HG03064 (cell line): ENCODE data around the gene GRM7.

Experiments used
- ATAC-seq: cut with Tn5 transposase; IDR thresholded peaks from one replicate; pipeline ENCODE4 v1.9.1; 2021; ENCODE audit warnings: low read depth; ENCODE audit not compliant: unreplicated experiment

The GRM7 gene

DNA sequence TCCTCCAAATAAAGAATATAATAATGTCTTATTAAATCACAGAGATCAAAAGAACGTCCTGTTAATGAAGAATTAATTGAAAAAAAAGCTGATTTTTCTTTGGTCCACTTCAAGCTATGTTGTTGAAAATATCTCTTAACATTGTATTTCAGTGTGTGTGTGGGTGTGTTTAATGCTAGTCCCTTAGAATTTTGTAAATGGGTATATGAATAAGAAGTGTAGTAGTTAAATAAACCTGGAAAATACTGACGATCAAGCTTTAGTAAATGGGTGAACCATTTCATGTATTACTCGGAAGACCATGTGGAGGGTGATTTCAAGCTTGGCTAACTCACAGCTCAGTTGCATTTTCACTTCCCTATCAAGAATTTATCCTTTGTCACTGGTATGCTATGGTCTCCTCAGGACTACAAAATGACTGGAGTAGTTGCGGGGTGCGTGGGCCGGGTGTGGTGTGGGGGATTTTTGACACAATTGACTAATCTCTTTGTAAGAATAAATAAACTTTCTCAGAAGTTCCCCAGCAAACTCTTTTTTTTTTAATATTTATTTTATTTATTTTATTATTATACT is 586.4 kb downstream of the GRM7 start:
- ATAC-seq, result peak; percentile 98

DNA sequence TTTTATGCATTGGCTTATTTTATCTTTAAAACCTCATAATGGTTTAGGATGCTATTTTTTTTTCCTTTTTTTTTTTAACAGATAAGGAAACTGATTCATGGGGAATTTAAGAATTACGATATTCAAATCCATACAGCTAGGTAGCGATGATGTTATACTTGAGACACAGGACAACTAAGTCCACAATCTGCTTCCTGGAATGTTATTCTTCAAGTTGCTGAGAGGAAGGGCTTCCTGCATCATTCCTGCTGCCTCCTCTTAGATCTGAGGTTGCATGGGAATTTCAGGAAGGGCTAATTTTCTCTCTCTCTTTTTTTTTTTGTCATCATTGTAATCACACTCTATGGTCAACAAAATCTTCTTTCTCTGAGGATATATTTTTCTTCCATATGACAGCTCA is 595.5 kb downstream of the GRM7 start:
- no peak for ATAC-seq

DNA sequence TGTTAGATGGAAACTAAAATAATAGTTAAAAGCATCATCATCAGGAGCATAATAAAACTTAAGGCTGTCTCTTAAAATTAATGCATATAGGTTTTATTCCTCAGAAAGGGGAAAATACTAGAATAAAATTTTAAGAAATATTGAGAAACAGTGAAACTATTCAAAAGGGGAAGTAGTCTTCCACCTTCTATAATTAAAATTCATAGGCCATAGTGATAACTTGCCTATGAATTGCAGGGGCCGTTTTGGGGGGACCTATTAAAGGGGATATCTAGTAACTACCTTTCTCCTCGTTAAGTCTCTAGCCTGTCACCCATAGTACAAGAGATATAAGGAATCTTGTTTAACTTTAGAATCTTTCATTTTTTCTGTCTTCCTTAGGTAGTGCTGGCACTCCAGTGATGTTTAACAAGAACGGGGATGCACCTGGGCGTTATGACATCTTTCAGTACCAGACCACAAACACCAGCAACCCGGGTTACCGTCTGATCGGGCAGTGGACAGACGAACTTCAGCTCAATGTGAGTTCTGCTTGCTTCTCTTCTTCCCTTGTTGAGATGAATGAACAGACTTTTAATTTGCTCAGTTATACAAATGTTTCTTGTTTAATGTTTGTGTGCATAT is 600.4 kb downstream of the GRM7 start:
- ATAC-seq, result no peak

DNA sequence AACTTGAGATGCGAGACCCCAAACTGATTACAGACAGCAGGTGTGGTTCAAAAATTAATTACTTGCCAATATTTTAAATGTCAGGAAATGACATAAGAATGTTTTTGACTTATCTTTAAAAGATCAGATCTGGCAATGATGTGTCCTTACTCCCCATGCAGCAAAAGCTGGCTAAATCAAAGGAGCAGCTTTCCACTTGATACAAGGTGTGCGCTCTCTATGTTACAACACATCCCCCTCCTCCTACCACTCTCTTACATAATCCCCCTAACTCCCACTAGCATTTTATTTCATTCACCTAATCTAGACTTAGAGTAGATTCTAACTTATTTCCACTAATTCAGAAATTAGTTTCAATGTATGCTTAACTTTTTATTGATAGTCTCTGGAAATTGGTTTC is 609.0 kb downstream of the GRM7 start:
- ATAC-seq, result no peak

DNA sequence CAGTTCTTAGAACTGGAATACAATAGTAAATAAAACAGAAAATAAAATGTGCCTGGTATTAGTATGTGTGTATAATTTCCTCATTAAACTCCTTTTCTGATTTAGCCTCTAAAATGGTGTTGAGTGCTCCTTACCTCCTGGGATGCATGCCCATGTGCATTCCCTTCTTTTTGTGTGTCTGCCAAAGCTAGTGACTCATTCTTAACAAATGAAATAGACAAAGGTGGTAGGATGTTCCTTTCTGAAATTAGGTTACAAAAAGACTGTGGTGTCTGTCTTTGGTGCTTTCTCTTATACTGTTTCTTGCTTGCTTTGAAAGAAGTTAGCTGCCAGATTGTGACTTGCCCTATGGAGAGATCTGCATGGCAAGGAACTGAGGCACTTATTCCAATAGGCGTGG is 623.7 kb downstream of the GRM7 start:
- no peak for ATAC-seq

GRCh38 chr3:7487763-7488162 is 626.8 kb downstream of the GRM7 start:
- ATAC-seq, result no peak

GRCh38 chr3:7489417-7489816 is 628.5 kb downstream of the GRM7 start:
- ATAC-seq, result no peak

- ATAC-seq, result no peak
Observed at GRCh38 chr3:7498715-7499114, 637.8 kb downstream of the GRM7 start.

DNA sequence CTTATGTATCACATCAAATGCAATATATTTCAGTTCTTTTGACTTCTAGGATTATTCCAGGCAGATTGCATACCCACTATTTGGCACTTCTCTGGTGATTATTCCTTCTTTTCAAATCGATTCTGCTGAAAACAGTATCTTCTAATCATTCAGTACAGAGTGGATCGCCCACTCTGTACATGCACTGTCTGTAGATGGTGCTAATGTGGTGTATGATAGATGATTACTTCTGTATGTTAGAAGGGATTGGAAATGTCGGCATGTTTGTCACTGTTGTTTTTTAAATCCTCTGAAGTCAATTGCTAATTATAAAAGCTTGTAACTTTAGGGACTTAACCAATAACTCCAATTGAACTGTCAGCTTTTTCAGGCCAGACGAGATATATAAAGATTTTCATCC is 642.5 kb downstream of the GRM7 start:
- no peak for ATAC-seq

GRCh38 chr3:7504886-7505775 is 644.2 kb downstream of the GRM7 start:
- no peak for ATAC-seq

- no peak for ATAC-seq
Observed at GRCh38 chr3:7506606-7507180, 645.8 kb downstream of the GRM7 start.

DNA sequence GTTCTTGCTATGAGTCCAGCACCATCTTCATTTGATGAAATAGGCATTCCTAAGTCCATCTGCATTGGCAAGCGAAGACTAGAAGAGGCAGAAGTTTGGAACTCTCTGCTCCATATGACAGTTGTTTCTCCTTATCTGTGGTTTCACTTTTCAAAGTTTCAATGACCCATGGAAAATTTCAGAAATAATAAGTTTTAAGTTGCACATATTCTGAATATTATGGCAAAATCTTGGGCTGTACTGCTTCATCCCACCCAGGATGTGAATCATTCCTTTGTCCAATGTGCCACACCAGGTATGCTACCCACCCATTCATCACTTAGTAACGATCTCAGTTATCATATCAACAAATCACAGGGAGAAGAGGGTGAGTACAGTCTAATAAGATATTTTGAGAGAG is 647.9 kb downstream of the GRM7 start:
- ATAC-seq, result no peak

DNA sequence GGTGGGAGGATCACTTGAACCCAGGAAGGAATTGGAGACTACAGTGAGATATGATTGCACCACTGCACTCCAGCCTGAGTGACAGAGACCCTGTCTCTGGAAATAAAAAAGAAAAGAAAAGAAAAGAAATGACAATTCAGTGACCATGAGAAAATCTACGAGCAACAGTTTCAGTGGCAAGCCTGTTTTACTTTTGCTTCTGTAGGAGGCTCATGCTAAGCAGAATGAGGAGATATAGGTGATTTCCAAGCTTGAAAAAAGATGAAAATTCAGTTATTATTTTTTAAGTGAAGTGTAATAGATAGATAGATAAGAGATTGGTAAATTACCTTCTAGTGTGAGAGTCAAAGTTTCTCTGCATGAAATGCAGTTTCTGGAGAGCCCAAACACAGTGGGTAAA is 651.1 kb downstream of the GRM7 start:
- no peak for ATAC-seq

DNA sequence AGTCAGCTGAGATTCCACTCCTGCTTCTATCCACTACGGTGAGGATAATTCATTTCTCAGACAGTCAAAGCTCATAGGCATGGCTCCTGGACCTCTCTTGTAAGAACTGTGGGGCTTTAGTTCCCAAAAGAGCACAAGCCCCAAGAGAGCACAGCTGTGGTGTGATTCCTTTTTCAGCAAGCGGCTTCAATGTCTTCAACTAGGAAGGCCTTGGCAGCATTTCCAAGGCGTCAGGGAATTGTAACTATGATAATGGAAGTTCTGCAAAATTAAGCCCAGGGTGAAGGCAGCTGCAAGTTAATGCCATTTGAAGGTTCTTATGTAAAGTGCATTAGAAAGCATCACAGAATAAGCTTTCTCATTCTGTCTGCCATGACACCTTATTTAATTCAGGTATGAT is 657.1 kb downstream of the GRM7 start:
- ATAC-seq, result no peak

- no peak for ATAC-seq
Observed at GRCh38 chr3:7518456-7518855, 657.5 kb downstream of the GRM7 start.

GRCh38 chr3:7520059-7520458 is 659.1 kb downstream of the GRM7 start:
- ATAC-seq, result no peak

DNA sequence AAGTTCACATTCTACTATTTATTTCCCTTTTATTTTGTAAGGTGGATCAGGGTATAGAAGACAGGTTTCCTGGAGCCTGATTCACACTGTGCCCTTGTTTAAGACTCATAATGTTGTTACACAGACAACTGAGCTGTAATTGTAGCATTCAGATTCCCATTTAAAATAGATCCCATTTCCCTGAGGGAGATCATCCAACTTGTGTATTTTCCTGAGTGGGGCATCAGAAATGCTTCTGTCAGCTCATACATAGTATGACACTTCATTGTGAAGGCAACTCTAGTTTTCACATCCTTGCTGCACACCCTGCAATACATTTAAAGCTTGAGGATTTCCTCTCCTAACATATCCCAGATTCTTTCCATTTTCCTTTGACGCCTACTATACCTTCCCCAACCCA is 659.7 kb downstream of the GRM7 start:
- no peak for ATAC-seq

DNA sequence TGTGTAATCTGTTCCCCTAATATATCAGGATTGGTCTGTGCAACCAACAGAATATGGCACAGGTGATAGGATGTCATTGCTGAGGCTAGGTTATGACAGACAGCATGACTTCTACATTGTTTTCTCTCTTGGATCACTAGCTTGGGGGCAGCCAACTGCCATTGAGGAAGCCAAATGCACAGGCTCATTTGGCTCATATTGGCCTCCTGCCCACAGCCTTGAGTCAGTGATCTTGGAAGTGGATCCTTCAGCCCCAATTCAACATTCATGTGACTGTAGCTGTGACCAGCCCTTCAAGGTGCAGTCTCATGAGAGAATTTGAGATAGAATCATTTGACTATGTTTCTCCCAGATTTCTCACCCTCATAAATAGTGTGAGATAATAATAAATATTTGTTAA is 675.6 kb downstream of the GRM7 start:
- no peak for ATAC-seq

DNA sequence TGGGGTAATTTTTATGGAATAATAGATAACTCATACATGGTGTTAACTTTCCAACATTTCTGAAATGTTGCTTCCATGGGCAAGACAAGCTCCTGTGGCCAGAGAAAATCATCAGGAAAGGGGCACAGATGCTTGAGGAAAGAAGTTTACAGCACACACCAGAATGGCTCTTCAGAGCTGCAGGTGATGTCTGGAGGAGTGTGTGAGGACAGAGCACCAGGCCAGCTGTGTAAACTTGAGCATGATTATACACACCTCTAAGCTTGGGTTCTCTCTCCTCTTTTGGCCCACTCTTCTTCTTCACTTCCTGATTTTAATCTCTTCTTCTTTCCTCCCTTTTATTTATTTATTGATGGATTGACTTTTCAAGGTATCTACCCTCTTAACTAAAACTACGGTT is 676.0 kb downstream of the GRM7 start:
- no peak for ATAC-seq

- ATAC-seq, result no peak
Observed at GRCh38 chr3:7543294-7543880, 682.5 kb downstream of the GRM7 start.

DNA sequence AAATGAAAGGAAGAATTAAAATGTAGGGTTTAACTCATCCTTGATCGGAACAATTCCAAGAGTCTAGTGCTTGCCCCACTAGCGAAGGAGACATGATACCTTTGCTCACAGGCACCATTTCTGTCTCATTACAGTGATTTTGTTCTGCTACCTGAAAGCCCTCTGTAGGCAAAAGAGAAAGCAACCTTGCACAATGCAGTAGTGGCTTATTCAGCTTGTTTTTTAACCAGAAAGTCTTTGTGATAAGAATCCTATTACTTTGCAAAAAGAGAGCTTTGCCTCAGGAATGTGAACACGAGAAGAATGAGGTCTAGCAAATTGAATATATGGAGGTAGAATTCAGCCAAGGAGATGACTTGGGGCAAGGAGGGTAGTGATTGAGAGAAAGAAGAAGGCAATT is 684.4 kb downstream of the GRM7 start:
- no peak for ATAC-seq
